Testis (tissue), 3 donors: ENCODE results near the gene KRT2. TPM values are rescaled to one million over a fixed set of nuclear protein-coding genes. Genes with fewer than 3 reads are reported as not detected.
A peak's percentile ranks its signal among the peaks of the same experiment; 100 is the strongest.

Experiments used
- DNase-seq: peaks from one replicate; pipeline ENCODE4 v3.0.0-alpha.2; 2019
- H3K27ac ChIP-seq, 2 donors: fragments of 200-600 bp; sonication (generic); one replicate each; pipeline ENCODE4 v1.5.1; 2019
- H3K27me3 ChIP-seq: fragments of 200-600 bp; sonication (generic); one replicate; pipeline ENCODE4 v1.5.1; 2019
- H3K36me3 ChIP-seq: fragments of 200-600 bp; sonication (generic); one replicate; pipeline ENCODE4 v1.5.1; 2017; ENCODE audit warnings: low read depth; ENCODE audit errors: missing control alignments
- H3K4me1 ChIP-seq: fragments of 200-600 bp; sonication (generic); one replicate; pipeline ENCODE4 v1.5.1; 2019
- H3K4me3 ChIP-seq, 2 donors: fragments of 200-600 bp; sonication (generic); one replicate each; pipeline ENCODE4 v1.5.1; 2017 to 2019
- H3K9me3 ChIP-seq: fragments of 200-600 bp; sonication (generic); one replicate; pipeline ENCODE4 v1.5.1; 2017
- CTCF ChIP-seq, 3 experiments: fragments of 450-650 bp in 2 of 3; fragments of 200-600 bp in 1 of 3; sonication (generic) in 1 of 3; IDR thresholded peaks; one replicate each; pipeline ENCODE4 v1.5.1; 2016 to 2019; ENCODE audit warnings: antibody characterized with exemption in 3 of 3, mild to moderate bottlenecking in 2 of 3, moderate library complexity in 1 of 3
- POLR2A ChIP-seq: fragments of 450-650 bp; IDR thresholded peaks from one replicate; pipeline ENCODE4 v1.6.1; 2017; ENCODE audit warnings: antibody characterized with exemption, mild to moderate bottlenecking, moderate library complexity
- WGBS, 2 donors: methylation state at CpG; one replicate each; pipeline ENCODE4 v1.1.5; 2018; 5-methylcytosine and 5-hydroxymethylcytosine counted together
- intact Hi-C: fragments of 100-400 bp; cut with DNase I; formaldehyde crosslinking; loops from one replicate; pipeline ENCODE4 v1.15.1; 2023; ENCODE audit warnings: low total_unique reads
- polyA plus RNA-seq: library from polyadenylated mRNA; stranded (reverse); fragments of 350-450 nt; fragmentation: Illumina TruSeq; extraction: RNeasy Lipid Tissue Mini Kit (QIAGEN cat#74804); gene quantifications from one replicate; pipeline ENCODE4 v1.2.3, GENCODE V29; 2014; ENCODE audit warnings: low read depth, low replicate concordance; ENCODE audit not compliant: insufficient read depth
- total RNA-seq, 2 donors: library from RNA; depleted of rRNA; stranded (reverse); fragments of >200 nt; gene quantifications; one replicate each; pipeline ENCODE4 v1.2.3, GENCODE V29; 2016

The KRT2 gene
- total and polyA plus RNA-seq, 3 donors from 2014 or later, result not detected

DNA sequence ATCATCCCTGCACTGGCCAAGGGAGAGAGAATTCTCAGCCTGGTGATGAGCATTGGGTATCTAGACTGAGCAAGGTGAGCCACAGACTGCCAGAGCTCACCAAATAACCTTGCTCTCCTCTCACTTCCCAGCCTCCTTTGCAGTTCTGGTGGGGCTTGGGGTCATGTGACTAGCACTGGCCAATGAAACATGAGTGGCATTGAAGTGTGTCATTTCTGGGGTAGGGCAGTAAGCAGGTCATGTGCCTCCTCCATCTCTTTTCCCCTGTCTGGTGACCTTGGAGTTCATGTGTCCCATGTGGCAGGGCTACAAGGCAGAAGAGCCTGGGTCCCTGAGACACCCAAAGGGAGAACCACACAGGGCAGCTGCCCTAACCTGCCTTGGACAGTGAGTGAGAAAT, 47.2 kb downstream of the KRT2 start:
- Histone ChIP-seq H3K36me3 (no peaks in the 10 kb centered on the region), H3K4me1 (peaks cover 5% of the 10 kb centered on the region), H3K27me3 (no peaks in the 10 kb centered on the region), H3K9me3 (no peaks in the 10 kb centered on the region), H3K4me3 (no peak overlapping the region), H3K27ac (no peak overlapping the region)
- intact Hi-C loops, result no loop called here
- TF ChIP-seq POLR2A (no peak), CTCF (IDR thresholded peaks at IDR 0.05) (no peak)
- no peak for DNase-seq

DNA sequence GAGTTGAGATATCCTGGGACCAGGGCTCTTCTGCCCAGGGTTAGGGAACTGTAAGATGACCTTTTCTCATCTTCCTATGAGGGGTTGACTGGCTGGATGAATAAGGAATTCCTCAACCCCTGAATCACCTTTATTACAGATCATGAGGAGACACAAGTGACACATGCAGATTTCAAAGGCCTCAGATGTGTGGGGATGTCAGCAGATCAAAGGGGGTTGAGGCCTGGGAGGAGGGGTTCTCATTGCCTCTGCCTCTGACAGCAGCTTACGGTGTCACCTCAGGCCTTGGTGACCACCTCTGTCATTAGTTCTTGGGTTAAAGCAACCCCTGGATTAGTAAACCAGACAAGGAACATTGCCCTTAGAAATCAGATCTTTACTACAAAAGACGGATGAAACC, 48.7 kb downstream of the KRT2 start:
- intact Hi-C loops, result no loop called here
- WGBS, 2 donors, result 48 to 67% methylated on average over 2 of the region's 2 CpGs
- no peaks in the 10 kb centered on the region for H3K36me3 ChIP-seq

GRCh38 chr12:52602552-52602951, 49.5 kb downstream of the KRT2 start:
- H3K4me1 ChIP-seq, result peaks cover 5% of the 10 kb centered on the region
- H3K9me3 ChIP-seq, result no peaks in the 10 kb centered on the region
- no peak for TF ChIP-seq CTCF (IDR thresholded peaks at IDR 0.05)
- no peak for TF ChIP-seq POLR2A
- 83 to 94% methylated on average over 5 of the region's 5 CpGs for WGBS, 2 donors
- H3K27me3 ChIP-seq, result no peaks in the 10 kb centered on the region
- DNase-seq, result no peak
- no peaks in the 10 kb centered on the region for H3K36me3 ChIP-seq
- no peak overlapping the region for H3K4me3 ChIP-seq
- intact Hi-C loops, result no loop called here
- no peak overlapping the region for H3K27ac ChIP-seq

More for the DNA sequence above, 48.7 kb downstream of the KRT2 start:
- Histone ChIP-seq H3K27ac (no peak overlapping the region), H3K4me3 (no peak overlapping the region), H3K27me3 (no peaks in the 10 kb centered on the region), H3K4me1 (peaks cover 5% of the 10 kb centered on the region), H3K9me3 (no peaks in the 10 kb centered on the region)
- no peak for DNase-seq
- TF ChIP-seq POLR2A (no peak), CTCF (IDR thresholded peaks at IDR 0.05) (no peak)

GRCh38 chr12:52601671-52602070, 50.3 kb downstream of the KRT2 start:
- TF ChIP-seq CTCF (IDR thresholded peaks at IDR 0.05), result no peak
- no peak for TF ChIP-seq POLR2A
- 75 to 78% methylated on average over 4 of the region's 4 CpGs for WGBS, 2 donors
- no peak overlapping the region for H3K27ac ChIP-seq
- no peaks in the 10 kb centered on the region for H3K27me3 ChIP-seq
- peaks cover 5% of the 10 kb centered on the region for H3K4me1 ChIP-seq
- no peaks in the 10 kb centered on the region for H3K9me3 ChIP-seq
- H3K4me3 ChIP-seq, result peak overlapping the region in 1 of 2 donors; percentile 41
- no peak for DNase-seq
- no peaks in the 10 kb centered on the region for H3K36me3 ChIP-seq
- intact Hi-C loops, result no loop called here

GRCh38 chr12:52600941-52601481, 51.0 kb downstream of the KRT2 start, which contains the start of gene KRT72:
KRT72 (minus strand) TSS chr12:52601463; CDS start chr12:52601452, 11 bp downstream.
- no peak within 1 kb of the TSS for H3K27ac ChIP-seq
- DNase-seq, result peak; percentile 18
- no peaks in the 10 kb centered on the region for H3K9me3 ChIP-seq
- intact Hi-C loops, result no loop called here
- peaks cover 5% of the 10 kb centered on the region for H3K4me1 ChIP-seq
- H3K4me3 ChIP-seq, result peak within 1 kb of the TSS in 1 of 2 donors; percentile 41
- TF ChIP-seq CTCF (IDR thresholded peaks at IDR 0.05) (no peak), POLR2A (no peak)
- 32 to 60% methylated on average over 1 to 32 of the region's 48 CpGs for WGBS, 2 donors
- H3K36me3 ChIP-seq, result no peaks in the 10 kb centered on the region
- no peaks in the 10 kb centered on the region for H3K27me3 ChIP-seq
